Neural progenitor cell (in vitro differentiated cells): ENCODE data around the gene TMEM169.
"Not testable (repeated sequence)": the region's sequence is repeated elsewhere in the genome, so short reads cannot be mapped to it uniquely, and the experiment has no call there.

Experiments used
- CTCF ChIP-seq: fragments of 200-600 bp; sonication (generic); IDR thresholded peaks from 2 replicates; pipeline ENCODE4 v1.5.1; 2017; ENCODE audit warnings: antibody characterized with exemption, mild to moderate bottlenecking
- EZH2 ChIP-seq: fragments of 200-600 bp; sonication (generic); IDR thresholded peaks from 2 replicates; pipeline ENCODE4 v1.6.1; 2017; ENCODE audit warnings: antibody characterized with exemption, mild to moderate bottlenecking, moderate library complexity
- EZH2phosphoT487 ChIP-seq: fragments of 200-600 bp; sonication (generic); IDR thresholded peaks from 2 replicates; pipeline ENCODE4 v1.6.1; 2017; ENCODE audit warnings: antibody characterized with exemption

- not testable (repeated sequence) for TF ChIP-seq CTCF, EZH2, EZH2phosphoT487
These were observed 59.8 kb downstream of the TMEM169 start for GRCh38 chr2:216141516-216141915.
